HL-60/S4 treated with retinoic acid at 250 ng/mL for 4 days and 3 days (cell line): Measurements from ENCODE around the gene EIF4EBP3.
"Not testable (repeated sequence)": the region's sequence is repeated elsewhere in the genome, so short reads cannot be mapped to it uniquely, and the experiment has no call there.

ENCODE experiments used
- in situ Hi-C: fragments of 300-500 bp; cut with MboI; formaldehyde crosslinking; loops from 2 replicates; pipeline ENCODE4 v1.7.0; 2022; ENCODE audit warnings: low sequenced_read_pairs

EIF4EBP3 gene

GRCh38 chr5:140575309-140575708 lies 27.8 kb downstream of the EIF4EBP3 start:
- in situ Hi-C loops = no loop called here

GRCh38 chr5:140576776-140577201 lies 29.3 kb downstream of the EIF4EBP3 start:
- in situ Hi-C loops = no loop called here

GRCh38 chr5:140579188-140579747 lies 31.8 kb downstream of the EIF4EBP3 start:
- in situ Hi-C loops = not testable (repeated sequence)

- in situ Hi-C loops = no loop called here
Observed at GRCh38 chr5:140587495-140587894, 40.0 kb downstream of the EIF4EBP3 start.

GRCh38 chr5:140588311-140589070 lies 41.0 kb downstream of the EIF4EBP3 start:
- in situ Hi-C loops = no loop called here

- in situ Hi-C loops = no loop called here
Observed at GRCh38 chr5:140590861-140591260, 43.4 kb downstream of the EIF4EBP3 start.

- in situ Hi-C loops = no loop called here
Observed at GRCh38 chr5:140591747-140592372, 44.4 kb downstream of the EIF4EBP3 start.

- in situ Hi-C loops = not testable (repeated sequence)
Observed at GRCh38 chr5:140593070-140593469, 45.6 kb downstream of the EIF4EBP3 start.

- in situ Hi-C loops = no loop called here
Observed at GRCh38 chr5:140594169-140594568, 46.7 kb downstream of the EIF4EBP3 start.

- in situ Hi-C loops = no loop called here
Observed at GRCh38 chr5:140595538-140596300, 48.3 kb downstream of the EIF4EBP3 start.

- in situ Hi-C loops = no loop called here
Observed at GRCh38 chr5:140596321-140596741, 48.9 kb downstream of the EIF4EBP3 start.

- in situ Hi-C loops = no loop called here
Observed at GRCh38 chr5:140598836-140599235, 51.4 kb downstream of the EIF4EBP3 start.
